Esophagus mucosa (tissue), 1 donor: ENCODE results near the gene TBC1D2. TPM values are rescaled to one million over a fixed set of nuclear protein-coding genes. Genes with fewer than 3 reads are reported as not detected.
"Not testable (repeated sequence)": the region's sequence is repeated elsewhere in the genome, so short reads cannot be mapped to it uniquely, and the experiment has no call there.

ENCODE experiments used
- ATAC-seq: fragments of 200-7000 bp; cut with Tn5 transposase; one replicate; pipeline ENCODE4 v1.9.1; 2020
- total RNA-seq: library from RNA; stranded (reverse); gene quantifications from one replicate; pipeline ENCODE4 v1.2.4, GENCODE V29; 2023
- donor health status: DM: yes; HTN: yes; CAD: no.

TBC1D2 gene
- total RNA-seq: 56.0 TPM

DNA sequence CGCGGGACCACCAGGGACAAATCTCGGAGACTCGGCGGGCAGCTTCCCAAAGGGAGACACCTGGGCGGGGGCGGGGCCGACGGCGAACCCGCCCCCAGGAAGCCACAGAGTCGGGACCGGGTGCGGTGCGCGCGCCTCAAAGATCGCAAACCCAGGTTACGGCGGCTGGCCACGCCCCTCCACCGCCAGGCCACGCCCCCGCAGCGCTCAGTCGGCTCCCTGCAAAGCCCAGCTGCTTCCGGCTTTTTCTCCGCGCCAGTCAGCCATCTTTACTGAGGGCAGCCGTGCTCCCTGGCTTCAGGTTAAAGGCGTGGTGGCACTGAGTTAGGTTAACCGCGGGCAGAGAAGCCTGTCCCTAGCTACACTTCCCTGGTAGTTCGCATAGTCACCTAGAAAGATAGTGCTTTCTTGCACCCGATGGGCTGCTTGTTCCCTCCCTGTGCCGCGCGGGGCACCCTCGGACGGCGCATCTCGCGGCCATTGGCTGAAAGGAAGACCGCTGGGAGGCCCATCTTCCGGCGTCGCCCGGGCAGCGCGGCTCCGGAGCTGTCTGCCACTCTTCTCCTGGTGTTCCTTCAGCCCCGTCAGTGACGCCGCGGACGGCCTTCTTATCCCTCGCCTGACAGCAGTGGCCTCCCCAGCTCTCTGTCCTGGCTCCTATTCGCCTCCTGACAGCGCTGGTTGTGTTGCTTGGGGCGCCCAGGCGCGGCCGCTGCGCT, at the start of gene TBC1D2:
Gene TBC1D2, minus strand, starts transcription at position 72 of the 719 bp plus-strand sequence. CDS start 108 bp downstream, outside the sequence.
- ATAC-seq: peak; percentile 91

DNA sequence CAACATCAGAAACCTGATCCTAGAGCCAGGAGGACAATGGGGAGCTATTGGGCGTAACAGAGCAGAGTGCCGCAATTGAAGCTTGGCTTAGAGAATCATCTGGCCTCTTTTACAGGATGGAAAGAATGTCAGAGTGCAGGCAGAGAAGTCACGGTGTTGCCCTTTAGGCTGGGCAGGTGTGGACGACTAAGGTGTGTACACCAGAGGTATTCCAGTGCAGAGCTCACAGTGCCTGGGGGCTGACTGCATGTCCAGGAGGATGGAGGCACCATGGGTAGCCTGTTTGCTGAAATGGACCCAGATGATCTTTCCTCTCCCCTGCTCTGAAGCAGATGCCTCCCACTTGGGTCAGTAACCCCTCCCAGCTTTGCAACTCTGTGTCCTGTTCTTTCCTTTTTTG, 48.9 kb upstream of the TBC1D2 start:
- ATAC-seq: no peak

DNA sequence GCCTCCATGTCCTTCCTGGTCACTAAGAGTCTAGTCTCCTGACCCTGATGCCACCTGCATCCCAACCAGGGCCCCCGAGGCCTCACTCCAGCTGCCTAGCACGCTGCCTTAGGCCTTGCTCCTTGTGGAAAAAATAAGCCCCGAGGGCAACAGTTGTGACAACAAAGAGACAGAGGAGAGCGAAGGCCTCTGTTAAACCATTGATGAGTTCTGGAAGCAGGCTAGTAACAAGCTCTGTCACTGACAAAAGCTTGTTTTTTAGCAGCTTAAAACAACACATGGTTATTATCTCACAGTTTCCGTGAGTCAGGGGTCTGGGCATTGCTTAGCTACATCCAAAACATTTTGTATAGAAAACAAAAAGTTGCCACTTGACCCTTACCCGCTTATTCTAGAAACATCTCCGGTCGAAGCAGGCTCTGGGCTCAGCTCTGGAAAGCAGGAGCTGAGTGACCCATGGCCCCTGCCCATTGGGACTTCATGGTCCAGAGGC, 48.2 kb upstream of the TBC1D2 start:
- no peak for ATAC-seq

DNA sequence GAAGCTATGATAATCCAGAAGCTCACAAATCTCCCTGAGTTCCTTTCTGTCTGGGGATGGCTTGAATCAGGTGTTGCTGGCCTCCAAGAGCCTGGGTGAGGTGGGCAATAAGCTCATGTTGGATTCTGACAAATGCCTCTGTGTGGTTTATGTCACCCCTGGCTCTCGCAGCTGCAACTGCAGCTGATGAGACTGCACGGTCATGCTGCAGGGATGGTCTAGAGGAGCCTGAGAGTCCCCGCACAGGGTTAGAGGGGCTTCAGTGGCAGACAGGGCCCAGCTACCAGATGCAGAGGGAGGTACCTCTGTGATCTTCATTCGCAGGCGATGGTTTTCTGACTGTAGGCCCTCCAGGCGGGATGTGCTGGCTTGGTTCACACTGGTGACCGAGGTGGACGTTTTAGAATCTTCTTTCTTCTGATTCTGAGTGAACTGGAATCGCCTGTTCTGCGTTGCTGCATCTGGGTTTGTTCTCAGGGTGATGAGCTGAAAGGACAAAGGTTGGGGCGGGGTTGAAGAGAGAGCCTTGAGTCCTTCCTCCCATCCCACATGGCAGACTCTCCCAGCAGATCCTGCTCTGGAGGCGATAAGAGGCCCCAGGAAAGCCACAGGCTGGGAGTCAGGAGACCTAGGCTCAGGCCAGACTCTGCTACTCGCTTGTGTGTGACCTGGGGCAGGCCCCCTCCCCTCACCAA, 47.6 kb upstream of the TBC1D2 start:
- no peak for ATAC-seq

DNA sequence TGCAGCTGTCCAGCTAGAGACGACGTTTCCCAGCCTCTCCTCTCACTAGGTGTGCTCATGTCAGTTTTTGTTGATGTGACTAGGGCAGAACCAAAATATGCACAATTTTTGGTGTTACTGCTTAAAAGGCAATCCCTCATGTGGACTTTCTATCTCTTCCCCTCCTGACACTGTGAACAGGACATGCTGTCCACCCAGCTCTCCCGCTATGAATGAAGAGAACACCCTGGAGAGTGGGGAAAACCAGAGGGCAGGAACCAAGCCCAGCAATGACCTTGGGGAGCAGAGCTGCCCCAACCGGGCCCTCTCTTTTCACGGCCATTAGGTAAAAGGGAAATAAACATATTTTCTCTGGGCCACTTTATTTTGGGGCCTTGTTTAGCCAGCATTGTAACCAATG, 46.7 kb upstream of the TBC1D2 start:
- ATAC-seq: no peak

DNA sequence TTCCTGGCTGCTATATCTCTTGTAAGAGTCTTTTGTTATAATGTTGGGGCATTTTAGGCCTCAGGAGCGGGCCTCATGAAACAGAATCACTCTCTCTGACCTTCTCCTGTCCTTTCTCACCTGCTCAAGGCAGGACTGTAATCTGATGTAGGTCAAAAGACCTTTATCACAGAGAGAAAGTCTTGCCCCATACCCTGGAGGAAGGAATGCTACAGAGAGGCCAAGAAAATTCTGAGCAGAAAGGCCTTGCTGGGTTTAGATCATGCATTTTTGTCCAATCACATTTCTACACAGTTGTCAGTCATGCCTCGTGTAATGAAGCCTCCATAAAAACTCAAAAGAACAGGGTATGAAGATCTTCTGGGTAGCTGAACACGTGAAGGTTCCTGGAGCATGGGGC, 45.2 kb upstream of the TBC1D2 start:
- ATAC-seq: no peak

- no peak for ATAC-seq
Measured at GRCh38 chr9:98298476-98298875, 43.0 kb upstream of the TBC1D2 start.

GRCh38 chr9:98295824-98296223, 40.4 kb upstream of the TBC1D2 start:
- no peak for ATAC-seq

DNA sequence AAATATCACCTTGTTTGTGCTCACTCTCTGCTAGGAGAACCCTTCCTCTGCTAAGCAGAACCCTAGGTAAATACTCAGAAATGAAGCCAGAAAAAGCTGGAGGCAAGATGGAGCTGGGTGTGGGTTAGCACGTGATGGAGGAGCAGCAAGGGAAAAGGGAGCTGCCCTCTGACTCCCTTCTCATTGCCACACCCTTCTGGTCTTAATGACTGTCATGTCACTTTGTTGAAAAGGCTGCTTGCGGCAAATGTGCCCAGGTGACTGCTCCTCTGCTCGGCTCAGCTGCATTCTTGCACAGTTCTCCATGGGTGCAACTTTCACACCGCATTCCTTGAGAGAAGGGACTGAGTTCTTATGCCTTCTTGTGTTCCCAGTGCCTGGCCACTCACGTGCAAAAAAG, 36.4 kb upstream of the TBC1D2 start:
- ATAC-seq: no peak

DNA sequence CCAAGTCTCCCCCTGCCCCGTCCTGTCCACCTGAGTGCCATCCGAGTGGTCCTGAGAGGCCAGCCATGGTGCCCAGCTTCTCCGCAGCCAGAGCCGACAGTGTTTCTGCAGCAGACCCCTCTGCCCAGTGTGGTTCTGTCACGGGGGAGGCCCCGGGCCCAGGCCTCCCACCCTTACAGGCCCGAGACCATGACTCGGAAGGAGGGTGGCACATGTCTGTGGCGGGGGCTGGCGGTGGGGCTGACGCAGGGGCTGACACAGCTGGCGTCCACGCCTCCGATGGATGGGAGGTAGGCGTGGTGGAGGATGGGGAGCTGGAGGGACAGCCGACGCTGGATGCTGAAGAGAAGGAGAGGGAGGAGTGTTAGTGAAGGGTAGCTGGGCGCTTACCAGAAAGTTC, 35.0 kb upstream of the TBC1D2 start:
- peak; percentile 14 for ATAC-seq

DNA sequence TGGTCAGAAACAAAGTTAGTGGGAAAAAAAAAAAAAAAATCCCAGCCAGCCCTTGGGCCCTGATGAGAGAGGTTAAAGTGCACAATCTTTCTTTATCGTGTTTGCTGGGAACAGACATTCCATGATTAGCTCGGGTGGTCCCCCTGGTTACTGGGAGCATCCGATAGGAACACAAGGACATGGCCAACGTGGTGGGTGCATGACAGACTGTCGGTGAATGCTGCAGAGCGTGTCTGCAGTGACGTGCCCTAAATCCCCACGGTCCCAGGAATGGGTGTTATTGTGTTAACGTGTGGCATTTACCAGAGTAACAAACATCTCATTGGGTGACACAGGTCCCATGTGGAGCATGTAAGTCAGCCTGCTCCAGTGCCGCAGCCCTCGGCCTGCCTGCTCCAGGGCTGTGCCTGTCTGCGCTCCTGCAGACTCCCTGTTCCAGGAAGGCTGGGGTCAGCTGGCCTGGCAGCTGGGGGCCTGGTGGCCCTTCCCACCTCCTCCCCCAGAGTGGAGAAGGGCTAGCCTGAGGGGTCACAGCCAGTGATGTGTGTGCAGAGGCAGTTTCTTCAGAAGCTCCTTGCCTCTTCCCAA, 34.3 kb upstream of the TBC1D2 start:
- ATAC-seq: no peak

DNA sequence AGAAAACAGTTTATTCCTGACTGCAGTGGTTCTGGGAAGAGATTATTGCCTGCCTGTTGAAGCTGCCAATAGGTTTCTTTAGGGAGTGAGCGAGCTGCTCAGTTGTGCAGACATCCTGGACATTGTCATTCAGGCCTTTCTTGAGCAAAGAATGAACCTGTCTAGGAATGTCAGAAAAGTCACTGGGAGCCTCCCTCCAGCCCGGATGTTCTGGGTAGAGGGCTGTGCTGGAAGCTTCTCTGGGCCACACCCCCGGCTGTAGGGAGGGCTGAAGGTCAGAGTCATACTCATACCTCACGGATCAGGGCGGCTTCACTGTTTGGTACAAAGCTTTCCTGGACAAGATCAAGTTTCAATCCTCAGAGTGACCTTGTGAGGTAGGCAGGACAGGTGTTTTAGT, 33.4 kb upstream of the TBC1D2 start:
- ATAC-seq: no peak

GRCh38 chr9:98287384-98287783, 31.9 kb upstream of the TBC1D2 start:
- no peak for ATAC-seq

DNA sequence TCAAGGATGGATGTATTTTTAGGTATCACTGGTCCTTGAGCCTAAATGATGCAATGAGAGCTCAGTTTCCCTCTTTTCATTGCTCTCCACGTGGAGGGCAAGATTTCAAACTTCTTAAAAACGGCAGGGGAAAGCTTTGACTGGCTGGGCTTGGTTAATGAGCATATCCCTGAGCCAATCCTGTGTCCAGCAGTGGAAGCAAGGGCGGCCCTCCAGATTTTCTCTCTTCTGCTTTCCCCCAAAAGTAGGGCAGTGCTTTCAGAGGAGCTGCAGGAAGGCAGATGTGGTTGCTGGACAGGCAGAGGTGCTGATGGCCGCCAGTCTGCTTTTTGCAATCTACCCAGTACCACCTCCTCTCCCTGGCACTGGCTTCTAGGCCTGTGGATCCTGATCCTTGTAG, 30.0 kb upstream of the TBC1D2 start:
- ATAC-seq: no peak

DNA sequence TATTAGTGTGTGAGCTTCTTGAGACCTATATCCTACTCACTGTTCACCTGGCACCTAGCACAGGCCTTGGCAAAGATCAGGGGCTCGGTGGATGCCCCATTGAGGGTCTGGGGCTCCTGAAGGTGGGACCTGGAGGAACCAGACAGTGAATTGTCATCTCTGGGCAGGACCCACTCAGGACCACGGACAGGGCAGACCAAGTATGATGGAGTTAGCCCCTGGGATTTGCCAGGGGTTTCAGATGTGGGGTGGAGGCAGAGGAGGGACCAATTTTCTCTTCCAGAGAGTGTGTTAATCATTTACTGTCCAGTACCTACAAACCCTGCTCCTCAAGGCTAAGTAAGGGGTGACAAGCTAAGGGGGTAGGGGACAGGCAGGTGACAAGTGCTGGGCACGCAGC, 29.3 kb upstream of the TBC1D2 start:
- no peak for ATAC-seq

- not testable (repeated sequence) for ATAC-seq
Measured at GRCh38 chr9:98283143-98283542, 27.7 kb upstream of the TBC1D2 start.

- no peak for ATAC-seq
Measured at GRCh38 chr9:98281281-98281680, 25.8 kb upstream of the TBC1D2 start.

- no peak for ATAC-seq
Measured at GRCh38 chr9:98280574-98280973, 25.1 kb upstream of the TBC1D2 start.

DNA sequence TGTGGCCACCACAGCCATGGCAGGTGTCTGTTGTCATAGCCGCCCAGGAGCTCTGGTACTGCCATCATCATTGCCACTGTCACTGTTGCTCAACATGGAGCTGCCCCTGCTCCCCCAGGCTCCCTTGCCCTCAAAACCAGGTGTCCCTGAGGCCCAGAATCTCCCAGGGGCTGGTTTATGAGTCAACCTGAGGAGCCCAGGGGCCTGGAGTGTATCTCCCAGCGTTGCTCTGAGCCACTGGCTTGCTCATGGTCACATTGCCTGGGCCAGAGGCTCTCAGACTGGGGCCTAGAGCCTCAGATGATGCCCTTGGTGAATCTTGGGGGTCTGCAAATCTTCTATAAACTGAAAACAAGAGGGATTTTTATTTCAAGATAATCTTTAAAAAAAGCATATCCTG, 24.7 kb upstream of the TBC1D2 start:
- no peak for ATAC-seq

DNA sequence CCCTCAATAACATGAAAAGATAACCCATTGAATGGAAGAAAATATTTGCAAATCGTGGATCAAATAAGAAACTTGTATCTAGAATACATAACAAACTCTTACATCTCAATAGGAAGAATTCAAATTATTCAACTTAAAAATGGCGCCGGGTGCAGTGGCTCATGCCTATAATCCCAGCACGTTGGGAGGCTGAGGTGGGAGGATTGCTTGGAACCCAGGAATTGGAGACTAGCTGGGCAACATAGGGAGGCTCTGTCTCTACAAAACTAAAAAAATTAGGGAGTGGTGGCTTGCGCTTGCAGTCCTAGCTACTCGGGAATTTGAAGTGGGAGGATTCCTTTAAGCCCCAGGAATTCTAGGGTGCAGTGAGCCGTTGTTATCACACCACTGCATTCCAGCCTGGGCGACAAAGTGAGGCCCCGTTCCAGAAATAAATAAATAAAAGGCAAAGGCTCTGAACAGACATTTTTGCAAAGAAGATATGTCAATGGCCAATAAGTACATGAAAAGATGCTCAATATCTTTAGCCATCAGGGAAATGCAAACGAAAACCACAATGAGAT, 21.5 kb upstream of the TBC1D2 start:
- ATAC-seq: no peak

DNA sequence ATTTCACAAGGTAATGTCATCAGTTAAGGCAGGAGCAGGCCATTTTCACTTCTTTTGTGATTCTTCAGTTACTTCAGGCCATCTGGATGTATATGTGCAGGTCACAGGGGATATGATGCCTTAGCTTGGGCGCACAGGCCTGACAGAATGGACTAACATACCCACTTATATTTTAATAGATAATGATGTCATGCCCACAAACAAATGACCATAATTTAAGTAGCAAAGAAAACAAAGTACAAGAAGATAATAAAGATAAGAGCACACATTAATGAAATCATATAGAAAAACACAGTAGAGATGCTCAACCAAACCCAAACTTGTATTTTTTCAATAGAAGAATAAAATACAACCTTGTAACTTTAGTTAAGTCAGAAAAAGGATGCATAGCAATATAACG, 19.7 kb upstream of the TBC1D2 start:
- no peak for ATAC-seq

- no peak for ATAC-seq
Measured at GRCh38 chr9:98272083-98272482, 16.6 kb upstream of the TBC1D2 start.

DNA sequence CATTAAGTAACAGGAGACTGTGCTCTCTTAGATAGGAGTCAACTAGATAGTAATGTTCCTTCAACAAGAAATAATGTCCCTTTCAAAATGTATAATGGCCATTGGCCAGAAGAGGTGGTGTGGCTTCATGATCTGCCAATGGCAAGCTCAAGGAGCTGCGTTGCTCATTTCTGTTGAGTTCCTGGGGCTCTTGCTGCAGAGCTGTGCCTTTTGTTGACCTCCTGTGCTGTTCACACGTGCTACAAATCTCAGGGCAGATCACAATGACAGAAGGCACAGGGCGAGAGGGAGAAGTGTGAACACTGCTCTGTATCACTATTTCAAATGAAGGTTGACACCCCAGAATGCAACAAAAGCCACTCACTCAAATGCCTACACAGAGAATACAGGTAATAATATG, 16.0 kb upstream of the TBC1D2 start:
- no peak for ATAC-seq

- not testable (repeated sequence) for ATAC-seq
Measured at GRCh38 chr9:98270284-98270683, 14.8 kb upstream of the TBC1D2 start.
